Measurements from ENCODE around the gene MGAT5. TPM values are rescaled to one million over a fixed set of nuclear protein-coding genes. Genes with fewer than 3 reads are reported as not detected.

MGAT5 gene
- total RNA-seq, 4 donors from 2014 or later = 34.1 to 47.5 (median 42.6) TPM

DNA sequence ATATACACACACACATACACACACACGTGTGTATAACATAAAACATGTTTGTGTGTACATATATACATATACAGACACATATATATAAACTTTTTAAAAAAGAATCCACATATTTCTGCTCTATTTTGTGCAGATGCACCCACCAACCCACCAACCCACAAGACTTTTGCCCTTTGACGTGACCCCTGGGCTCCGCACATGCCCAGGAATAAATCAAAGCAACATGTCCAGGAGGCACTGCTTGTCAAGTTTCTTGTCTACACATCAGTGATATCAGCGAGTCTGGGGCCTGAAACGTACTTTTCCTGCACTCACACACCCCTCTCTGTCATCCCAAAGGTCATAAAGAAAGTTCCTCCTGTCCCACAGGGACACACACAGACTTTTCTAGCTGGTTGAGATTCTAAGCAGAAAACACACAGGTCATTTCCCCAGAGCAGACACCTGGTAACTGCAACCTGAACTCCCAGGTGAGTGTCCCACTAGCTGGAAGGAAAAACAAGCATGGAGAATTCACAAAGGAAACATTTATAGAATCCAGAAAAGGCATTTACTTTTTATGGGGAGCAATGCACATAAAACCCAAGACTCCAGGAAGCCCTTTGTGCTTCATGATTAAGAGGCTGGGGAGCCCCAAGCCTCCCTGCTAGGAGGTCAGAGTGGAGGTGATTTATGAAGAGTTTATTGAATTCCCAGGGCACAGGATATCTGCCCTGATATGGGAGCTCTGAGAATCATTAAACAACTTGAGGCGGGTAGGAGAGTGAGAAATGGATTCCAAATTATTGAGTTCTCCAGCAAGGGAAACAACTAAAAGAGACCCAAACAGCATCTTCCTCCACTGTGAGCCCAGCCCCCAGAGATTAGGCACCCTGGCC lies 211.6 kb downstream of the MGAT5 start:
- DNase-seq (ENCODE audit: low spot score in 2 of 2) = no peak
- 55 to 56% methylated on average over 6 of the region's 6 CpGs for WGBS, 2 donors

DNA sequence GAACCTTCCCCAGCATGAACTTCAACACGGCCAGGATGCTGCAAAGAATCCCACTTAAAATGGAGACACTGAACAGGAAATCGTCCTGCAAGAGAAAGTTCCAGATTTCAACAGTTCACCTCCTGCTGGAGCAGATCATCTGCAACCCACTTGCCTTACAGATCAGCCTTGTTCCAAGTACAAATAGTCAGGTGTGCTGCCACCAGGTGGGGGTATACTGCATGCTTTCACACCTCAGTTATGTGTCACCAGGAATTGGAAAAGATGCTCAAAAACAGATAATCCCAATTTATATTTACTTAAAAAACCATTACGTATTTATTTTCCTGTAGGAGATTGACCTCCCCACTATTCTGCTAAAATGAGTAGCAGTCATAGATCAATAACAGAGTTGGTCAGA lies 212.3 kb downstream of the MGAT5 start:
- no peak for DNase-seq (ENCODE audit: low spot score in 2 of 2)
- peaks cover 0 to 3% (median 0%) of the 10 kb centered on the region in 3 donors for H3K36me3 ChIP-seq
- TF ChIP-seq, protein P1, sequence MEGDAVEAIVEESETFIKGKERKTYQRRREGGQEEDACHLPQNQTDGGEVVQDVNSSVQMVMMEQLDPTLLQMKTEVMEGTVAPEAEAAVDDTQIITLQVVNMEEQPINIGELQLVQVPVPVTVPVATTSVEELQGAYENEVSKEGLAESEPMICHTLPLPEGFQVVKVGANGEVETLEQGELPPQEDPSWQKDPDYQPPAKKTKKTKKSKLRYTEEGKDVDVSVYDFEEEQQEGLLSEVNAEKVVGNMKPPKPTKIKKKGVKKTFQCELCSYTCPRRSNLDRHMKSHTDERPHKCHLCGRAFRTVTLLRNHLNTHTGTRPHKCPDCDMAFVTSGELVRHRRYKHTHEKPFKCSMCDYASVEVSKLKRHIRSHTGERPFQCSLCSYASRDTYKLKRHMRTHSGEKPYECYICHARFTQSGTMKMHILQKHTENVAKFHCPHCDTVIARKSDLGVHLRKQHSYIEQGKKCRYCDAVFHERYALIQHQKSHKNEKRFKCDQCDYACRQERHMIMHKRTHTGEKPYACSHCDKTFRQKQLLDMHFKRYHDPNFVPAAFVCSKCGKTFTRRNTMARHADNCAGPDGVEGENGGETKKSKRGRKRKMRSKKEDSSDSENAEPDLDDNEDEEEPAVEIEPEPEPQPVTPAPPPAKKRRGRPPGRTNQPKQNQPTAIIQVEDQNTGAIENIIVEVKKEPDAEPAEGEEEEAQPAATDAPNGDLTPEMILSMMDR (IDR thresholded peaks at IDR 0.05) = no peak
- no peak for TF ChIP-seq POLR2A (IDR thresholded peaks at IDR 0.05)
- TF ChIP-seq EP300 (IDR thresholded peaks at IDR 0.05) = no peak
- WGBS, 2 donors = 59 to 66% methylated on average over 3 of the region's 3 CpGs
- no peak overlapping the region for H3K27ac ChIP-seq
- H3K27me3 ChIP-seq = no peaks in the 10 kb centered on the region
- H3K4me3 ChIP-seq = no peak overlapping the region
- H3K9me3 ChIP-seq = no peaks in the 10 kb centered on the region
- H3K4me1 ChIP-seq = no peaks in the 10 kb centered on the region

More for the DNA sequence above, 211.6 kb downstream of the MGAT5 start:
- Histone ChIP-seq H3K27me3 (no peaks in the 10 kb centered on the region), H3K27ac (no peak overlapping the region), H3K4me3 (no peak overlapping the region), H3K4me1 (no peaks in the 10 kb centered on the region), H3K36me3 (peaks cover 0 to 3% (median 0%) of the 10 kb centered on the region in 3 donors), H3K9me3 (no peaks in the 10 kb centered on the region)
- no peak for TF ChIP-seq EP300 (IDR thresholded peaks at IDR 0.05)
- TF ChIP-seq POLR2A (IDR thresholded peaks at IDR 0.05) = no peak
- TF ChIP-seq, protein P1 (IDR thresholded peaks at IDR 0.05) = no peak

DNA sequence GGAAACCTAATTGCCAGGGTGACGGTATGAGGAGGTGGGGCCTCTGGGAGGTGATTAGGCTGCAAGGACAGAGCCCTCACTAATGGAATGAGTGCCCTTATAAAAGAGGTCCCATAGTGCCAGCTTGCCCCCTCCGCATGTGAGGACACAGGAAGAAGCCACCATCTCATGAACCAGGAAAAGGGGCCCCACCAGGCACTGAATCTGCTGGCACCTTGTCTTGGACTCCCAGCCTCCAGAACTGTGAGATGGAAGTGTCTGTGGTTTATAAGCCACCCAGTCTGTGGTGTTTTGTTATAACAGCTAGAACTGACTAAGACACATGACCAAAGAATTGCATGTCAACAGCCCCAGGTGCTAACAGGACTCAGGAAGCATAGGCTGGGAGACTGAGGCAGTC lies 214.3 kb downstream of the MGAT5 start:
- Histone ChIP-seq H3K27ac (no peak overlapping the region), H3K4me1 (no peaks in the 10 kb centered on the region), H3K4me3 (no peak overlapping the region), H3K36me3 (peaks cover 0 to under 1% (median 0%) of the 10 kb centered on the region in 3 donors), H3K9me3 (peaks cover 0 to 4% (median 2%) of the 10 kb centered on the region in 4 donors), H3K27me3 (no peaks in the 10 kb centered on the region)
- DNase-seq (ENCODE audit: low spot score in 2 of 2) = no peak
- 91 to 97% methylated on average over 2 of the region's 2 CpGs for WGBS, 2 donors
- TF ChIP-seq, protein P1 (IDR thresholded peaks at IDR 0.05) = no peak
- TF ChIP-seq POLR2A (IDR thresholded peaks at IDR 0.05) = no peak
- TF ChIP-seq EP300 (IDR thresholded peaks at IDR 0.05) = no peak

GRCh38 chr2:134468776-134469175 lies 214.9 kb downstream of the MGAT5 start:
- Histone ChIP-seq H3K4me1 (no peaks in the 10 kb centered on the region), H3K4me3 (no peak overlapping the region), H3K27ac (no peak overlapping the region), H3K27me3 (no peaks in the 10 kb centered on the region), H3K36me3 (no peaks in the 10 kb centered on the region), H3K9me3 (peaks cover 0 to 9% (median 2%) of the 10 kb centered on the region in 4 donors)
- no peak for TF ChIP-seq EP300 (IDR thresholded peaks at IDR 0.05)
- no peak for TF ChIP-seq POLR2A (IDR thresholded peaks at IDR 0.05)
- TF ChIP-seq, protein P1 (IDR thresholded peaks at IDR 0.05) = no peak
- WGBS, 2 donors = 86 to 90% methylated on average over 12 of the region's 12 CpGs
- DNase-seq (ENCODE audit: low spot score in 2 of 2) = no peak

DNA sequence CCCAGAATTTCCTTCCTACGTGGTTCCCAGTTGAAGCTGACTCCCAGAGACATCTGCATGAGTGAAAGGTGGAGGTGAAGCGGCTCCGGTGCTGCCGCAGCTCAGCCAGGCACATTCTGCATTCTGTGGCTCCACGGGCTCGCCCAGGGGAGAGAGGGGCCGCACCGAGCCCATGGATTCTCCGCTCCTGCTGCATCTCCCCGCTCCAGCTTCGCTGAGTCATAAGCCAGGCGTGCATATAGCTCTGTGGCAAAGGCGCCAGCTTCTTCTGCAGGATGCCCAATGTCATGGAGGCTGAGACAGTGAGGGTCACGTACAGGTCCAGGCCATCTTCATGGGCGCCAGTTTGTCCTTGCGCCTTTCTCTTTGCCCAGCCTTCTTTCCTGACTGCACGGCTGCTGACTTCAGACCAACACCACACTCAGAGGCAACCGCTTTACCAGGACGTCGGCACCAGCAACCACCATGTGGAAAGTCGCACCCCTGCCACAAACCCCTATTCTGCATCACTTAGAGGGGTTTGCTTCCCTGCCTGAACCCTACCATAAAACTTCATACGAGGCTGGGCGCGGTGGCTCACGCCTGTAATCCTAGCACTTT lies 215.7 kb downstream of the MGAT5 start:
- TF ChIP-seq, protein P1 (IDR thresholded peaks at IDR 0.05) = no peak
- TF ChIP-seq POLR2A (IDR thresholded peaks at IDR 0.05) (no peak), EP300 (IDR thresholded peaks at IDR 0.05) (no peak)
- H3K27ac ChIP-seq = no peak overlapping the region
- WGBS, 2 donors = 94 to 96% methylated on average over 19 to 25 of the region's 25 CpGs
- no peaks in the 10 kb centered on the region for H3K4me1 ChIP-seq
- peaks cover 0 to 14% (median 2%) of the 10 kb centered on the region in 4 donors for H3K9me3 ChIP-seq
- H3K27me3 ChIP-seq = no peaks in the 10 kb centered on the region
- no peak overlapping the region for H3K4me3 ChIP-seq
- no peak for DNase-seq (ENCODE audit: low spot score in 2 of 2)
- no peaks in the 10 kb centered on the region for H3K36me3 ChIP-seq
